DND-41 (cell line): ENCODE data around the gene USP1.

Source experiments
- CTCF ChIP-seq: IDR thresholded peaks from 2 replicates; pipeline ENCODE4 v1.5.1; 2012; ENCODE audit warnings: borderline replicate concordance, low read length, moderate library complexity, mild to moderate bottlenecking; ENCODE audit not compliant: poor library complexity, severe bottlenecking; ENCODE audit errors: extremely low read depth
- EZH2 ChIP-seq: IDR thresholded peaks from 3 replicates; pipeline ENCODE4 v1.6.1; 2012; ENCODE audit warnings: borderline replicate concordance, low read depth, mild to moderate bottlenecking, moderate library complexity, low read length, inconsistent platforms; ENCODE audit not compliant: severe bottlenecking

GRCh38 chr1:62426237-62426636 is 10.6 kb upstream of the USP1 start:
- TF ChIP-seq CTCF = no peak
- no peak for TF ChIP-seq EZH2
